GM12891 (cell line): ENCODE results near the gene MRPL3. TPM values are rescaled to one million over a fixed set of nuclear protein-coding genes. Genes with fewer than 3 reads are reported as not detected.

Source experiments
- DNase-seq: peaks from one replicate; pipeline ENCODE4 v3.0.0; 2011; ENCODE audit warnings: low spot score; ENCODE audit not compliant: insufficient read length
- FAIRE-seq: peaks from 2 replicates; lab custom pipeline; 2011; peaks lifted over from hg19 to GRCh38; lab: Jason Lieb, UNC
- PAX5 ChIP-seq: IDR thresholded peaks from 2 replicates; pipeline ENCODE4 v1.6.1; 2011; ENCODE audit warnings: low read length, moderate library complexity, mild to moderate bottlenecking; ENCODE audit not compliant: insufficient read depth, severe bottlenecking
- POLR2A ChIP-seq: IDR thresholded peaks from 2 replicates; pipeline ENCODE4 v1.6.1; 2011; ENCODE audit warnings: low read depth, low read length, control low read depth
- POLR2AphosphoS5 ChIP-seq: IDR thresholded peaks from 2 replicates; pipeline ENCODE4 v1.6.1; 2011; ENCODE audit warnings: low read depth, low read length, control low read depth
- POU2F2 ChIP-seq: IDR thresholded peaks from 2 replicates; pipeline ENCODE4 v1.6.1; 2011; ENCODE audit warnings: low read depth, mild to moderate bottlenecking, control low read depth, low read length, moderate library complexity
- SPI1 ChIP-seq: IDR thresholded peaks from 2 replicates; pipeline ENCODE4 v1.6.1; 2011; ENCODE audit warnings: low read depth, low read length, control low read depth
- TAF1 ChIP-seq: IDR thresholded peaks from 2 replicates; pipeline ENCODE4 v1.6.1; 2011; ENCODE audit warnings: low read depth, low read length, control low read depth
- polyA plus RNA-seq: library from polyadenylated mRNA; unstranded; fragments of >200 nt; gene quantifications from one replicate; pipeline ENCODE4 v1.2.1, GENCODE V29; 2012; ENCODE audit warnings: low read depth, missing spikeins, inconsistent platforms; ENCODE audit not compliant: missing spikeins

The MRPL3 gene
- 95.4 TPM for polyA plus RNA-seq

DNA sequence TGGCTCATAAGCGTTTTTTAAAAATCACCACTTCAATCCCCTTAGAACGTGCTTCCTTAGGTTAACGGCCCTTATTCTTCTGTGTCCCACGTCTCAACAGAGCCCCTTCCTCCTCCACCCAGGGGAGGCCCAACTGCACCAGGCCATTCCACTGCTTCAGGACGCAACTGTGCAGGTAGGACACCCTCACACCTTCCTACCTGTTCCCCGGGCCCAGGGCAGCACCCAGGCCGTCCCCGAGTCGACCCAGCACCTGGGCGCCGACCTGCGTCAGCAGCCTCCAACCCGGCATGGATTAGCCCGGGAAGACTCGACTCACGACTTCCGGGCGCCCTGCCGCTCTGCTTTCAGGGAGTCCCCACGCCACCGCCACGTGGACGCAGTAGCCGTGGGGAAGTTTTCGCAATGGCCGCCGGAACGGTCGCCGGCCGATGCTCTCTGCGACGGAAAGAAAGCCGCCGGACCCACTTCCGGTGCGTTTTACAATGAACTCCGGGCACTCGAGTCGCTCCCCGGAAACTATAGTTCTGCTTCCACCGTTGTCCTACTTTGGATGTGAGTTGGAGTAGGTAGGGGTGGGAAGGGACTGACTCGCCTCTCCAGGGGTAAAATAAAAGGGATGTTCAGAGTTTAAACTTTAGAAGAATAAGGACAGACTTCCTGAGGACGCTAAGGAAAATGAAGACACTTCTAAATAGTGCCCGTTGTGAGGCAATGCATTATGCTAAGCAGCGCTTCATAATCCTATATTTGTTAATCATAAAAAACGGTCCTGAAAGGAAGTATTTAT, at the start of gene MRPL3:
TSS of gene MRPL3 (minus strand) at position 442 of the 790 bp plus-strand sequence. CDS start at position 292, 150 bp downstream.
- DNase-seq (peak; percentile 58), FAIRE-seq (peak; percentile 83)
- peak; percentile 91 for TF ChIP-seq TAF1
- peak; percentile 77 for TF ChIP-seq POLR2AphosphoS5
- 0 out of 2 replicates have a peak, but pooled peaks have one; percentile 17 for TF ChIP-seq SPI1
- peak; percentile 29 for TF ChIP-seq PAX5
- peak; percentile 72; the same call in 1 of the 2 replicates for TF ChIP-seq POLR2A
- peak; percentile 90 for TF ChIP-seq POU2F2

DNA sequence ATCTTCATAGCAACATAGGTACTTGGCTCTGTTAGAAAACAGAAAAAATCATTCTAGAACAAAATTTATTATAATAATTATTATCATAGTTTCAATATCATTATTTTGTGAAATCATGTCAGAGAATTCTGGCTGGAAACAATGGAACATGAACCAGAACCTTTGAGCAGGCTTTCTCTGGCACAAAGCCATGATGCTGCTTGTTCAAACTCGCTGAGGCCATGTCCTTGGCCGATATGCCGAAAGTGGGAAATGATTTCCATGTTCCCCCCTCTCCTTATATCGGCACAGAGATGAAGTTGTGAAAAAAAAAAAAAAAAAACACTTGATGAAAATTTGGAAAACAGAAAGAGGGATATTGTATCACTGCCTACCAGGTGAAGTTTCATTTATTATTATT, 49.0 kb upstream of the MRPL3 start:
- no peak for FAIRE-seq
- no peak for DNase-seq

DNA sequence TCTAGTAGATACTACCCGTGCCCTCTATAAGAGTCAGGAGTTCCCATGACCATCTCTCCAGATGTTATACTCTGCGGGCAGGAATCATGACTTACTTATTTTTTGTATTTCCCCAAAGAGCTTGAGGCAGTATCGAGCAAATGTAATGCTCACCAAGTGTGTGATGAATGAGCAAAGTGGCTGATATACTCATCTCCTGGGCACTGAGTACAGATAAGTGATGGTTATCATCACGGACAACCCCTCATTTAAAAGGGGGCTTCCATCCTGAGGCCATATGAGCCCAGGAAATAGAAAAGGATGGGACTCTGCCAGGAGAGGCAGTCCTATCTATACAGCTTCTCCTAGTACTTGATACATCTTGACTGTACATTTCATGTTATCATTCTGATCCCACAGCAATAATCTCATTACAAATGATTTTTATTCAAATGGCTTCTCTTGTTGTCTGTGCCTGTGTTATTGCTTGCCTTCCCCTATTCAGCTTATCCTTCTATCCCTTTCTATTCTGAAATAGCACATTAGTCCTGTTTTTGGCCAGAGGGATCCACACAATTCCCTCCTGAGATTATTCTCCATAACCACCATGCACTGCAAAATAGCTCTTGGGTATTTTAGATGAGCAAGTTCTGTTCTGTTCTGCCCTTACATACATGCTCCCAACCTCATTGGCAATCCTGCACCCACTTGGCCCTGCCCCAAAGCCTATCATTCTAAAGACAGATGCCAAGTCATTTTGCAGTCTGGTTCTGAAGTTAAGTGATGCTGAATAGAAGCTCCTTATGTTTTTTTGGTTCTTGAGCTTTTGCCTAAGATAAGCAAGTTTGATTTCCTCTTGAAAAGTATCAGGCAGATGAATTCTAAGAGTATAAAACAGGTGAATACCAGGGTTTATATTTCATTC, 48.0 kb upstream of the MRPL3 start:
- TF ChIP-seq TAF1, result no peak
- TF ChIP-seq POLR2AphosphoS5, result no peak
- no peak for TF ChIP-seq POLR2A
- no peak for TF ChIP-seq SPI1
- TF ChIP-seq PAX5, result no peak
- no peak for TF ChIP-seq POU2F2
- DNase-seq, result no peak
- FAIRE-seq, result peak; percentile 58

More for the DNA sequence above, 49.0 kb upstream of the MRPL3 start:
- TF ChIP-seq POLR2A (no peak), SPI1 (no peak), TAF1 (no peak), POLR2AphosphoS5 (no peak), PAX5 (no peak), POU2F2 (no peak)

GRCh38 chr3:131549340-131549739, 46.6 kb upstream of the MRPL3 start:
- peak; percentile 20 for FAIRE-seq
- TF ChIP-seq PAX5 (no peak), SPI1 (no peak), POLR2AphosphoS5 (no peak), TAF1 (no peak), POU2F2 (no peak), POLR2A (no peak)
- no peak for DNase-seq

- TF ChIP-seq POLR2A, result no peak
- no peak for TF ChIP-seq SPI1
- TF ChIP-seq TAF1, result no peak
- TF ChIP-seq POU2F2, result no peak
- TF ChIP-seq POLR2AphosphoS5, result no peak
- TF ChIP-seq PAX5, result no peak
- FAIRE-seq, result no peak
These were observed 44.8 kb upstream of the MRPL3 start for GRCh38 chr3:131547585-131547984.

GRCh38 chr3:131546441-131546840, 43.7 kb upstream of the MRPL3 start:
- FAIRE-seq (no peak), DNase-seq (no peak)
- TF ChIP-seq POU2F2 (no peak), PAX5 (no peak)

More at GRCh38 chr3:131547585-131547984, 44.8 kb upstream of the MRPL3 start:
- DNase-seq, result no peak

- TF ChIP-seq POLR2AphosphoS5, result no peak
- TF ChIP-seq SPI1, result no peak
- no peak for TF ChIP-seq TAF1
- no peak for TF ChIP-seq POLR2A
- TF ChIP-seq PAX5, result no peak
- TF ChIP-seq POU2F2, result no peak
- FAIRE-seq (no peak), DNase-seq (no peak)
These were observed 41.8 kb upstream of the MRPL3 start for GRCh38 chr3:131544557-131544956.

GRCh38 chr3:131543714-131544113, 40.9 kb upstream of the MRPL3 start:
- FAIRE-seq (no peak), DNase-seq (no peak)
- TF ChIP-seq POLR2A (no peak), PAX5 (no peak), POLR2AphosphoS5 (no peak), POU2F2 (no peak), TAF1 (no peak), SPI1 (no peak)

DNA sequence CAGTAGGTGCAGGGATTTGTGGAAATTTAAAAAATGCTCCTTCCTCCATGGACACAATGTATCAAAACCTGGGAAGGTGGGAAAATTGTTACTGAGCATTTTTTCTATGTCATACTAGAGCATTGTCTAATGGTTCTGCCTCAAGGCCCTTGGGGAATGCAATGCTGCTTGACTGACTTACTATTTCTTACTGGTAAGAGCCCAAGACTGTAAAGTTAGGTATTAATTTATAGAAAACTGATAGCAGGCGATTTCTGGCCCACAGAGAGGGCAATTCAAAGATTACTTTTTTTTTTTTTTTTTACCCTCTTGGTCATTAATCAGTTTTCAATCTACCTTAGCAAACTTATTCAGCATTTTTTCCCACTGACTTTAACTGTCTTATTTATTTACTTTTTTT, 38.5 kb upstream of the MRPL3 start:
- no peak for FAIRE-seq
- TF ChIP-seq TAF1 (no peak), POLR2A (no peak), POLR2AphosphoS5 (no peak), PAX5 (no peak), POU2F2 (no peak), SPI1 (no peak)
- no peak for DNase-seq

- TF ChIP-seq POLR2AphosphoS5 (no peak), PAX5 (no peak), POLR2A (no peak), TAF1 (no peak), POU2F2 (no peak), SPI1 (no peak)
These were observed 38.0 kb upstream of the MRPL3 start for GRCh38 chr3:131540821-131541220.

More at GRCh38 chr3:131540821-131541220, 38.0 kb upstream of the MRPL3 start:
- FAIRE-seq (no peak), DNase-seq (no peak)
